NK-92 (cell line): Measurements from ENCODE around the gene TRIO.

ENCODE experiments used
- DNase-seq: peaks from one replicate; lab custom pipeline; 2025; ENCODE audit not compliant: unreplicated experiment; lab: John Stamatoyannopoulos, UW

The TRIO gene

DNA sequence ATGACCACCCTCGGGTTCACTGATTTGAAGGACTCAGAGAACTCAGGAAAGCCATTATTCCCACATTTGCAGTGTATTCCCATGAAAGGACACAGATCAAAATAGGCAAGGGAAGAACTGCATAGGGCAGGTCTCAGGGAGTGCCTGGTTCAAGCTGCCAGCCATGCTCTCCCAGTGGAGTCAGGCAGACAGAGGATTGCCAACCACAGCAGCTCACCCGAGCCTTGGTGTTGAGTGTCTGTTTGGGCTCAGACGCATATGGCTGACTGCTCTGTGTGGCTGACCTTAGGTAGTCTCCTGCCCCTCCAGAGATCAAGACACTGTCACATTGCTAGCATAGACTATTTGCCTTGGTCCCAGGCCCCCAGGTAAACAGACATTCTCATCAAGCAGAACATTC is 322.6 kb downstream of the TRIO start:
- DNase-seq: no peak

DNA sequence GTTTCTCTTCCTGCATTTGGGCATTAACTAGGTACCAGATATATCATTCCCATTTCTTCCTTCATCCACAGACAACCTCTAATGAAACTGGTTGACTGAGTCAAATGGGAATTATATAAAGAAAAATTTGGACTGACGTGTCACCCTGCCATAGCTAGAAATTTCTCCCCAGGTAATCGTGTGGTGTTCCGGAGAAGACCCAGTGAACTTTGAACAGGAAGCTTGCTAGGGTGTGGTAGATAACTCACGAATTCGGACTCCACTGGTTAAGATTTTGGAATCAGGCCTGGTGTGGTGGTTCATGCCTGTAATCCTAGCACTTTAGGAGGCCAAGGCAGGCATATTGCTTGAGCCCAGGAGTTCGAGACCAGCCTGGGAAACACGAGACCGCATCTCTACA is 324.1 kb downstream of the TRIO start:
- no peak for DNase-seq

DNA sequence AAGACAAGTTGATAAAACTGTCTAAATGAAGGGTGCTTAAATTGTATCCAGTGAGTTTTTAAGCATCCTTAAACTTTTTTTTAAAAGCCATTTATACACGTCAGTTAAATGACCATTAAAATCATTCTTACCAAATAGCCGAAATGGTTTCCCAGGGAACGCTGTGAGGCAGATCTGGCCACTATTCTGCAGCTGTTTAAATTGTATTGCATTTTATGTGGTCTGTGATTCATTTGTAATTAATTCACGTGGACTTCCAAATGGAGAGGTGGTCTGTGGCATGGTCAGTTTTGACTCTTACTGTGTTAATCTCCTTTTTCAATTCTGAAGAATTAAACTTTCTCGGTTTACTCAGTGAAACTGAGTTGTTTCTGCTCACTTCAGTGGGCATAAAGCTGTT is 324.7 kb downstream of the TRIO start:
- no peak for DNase-seq

DNA sequence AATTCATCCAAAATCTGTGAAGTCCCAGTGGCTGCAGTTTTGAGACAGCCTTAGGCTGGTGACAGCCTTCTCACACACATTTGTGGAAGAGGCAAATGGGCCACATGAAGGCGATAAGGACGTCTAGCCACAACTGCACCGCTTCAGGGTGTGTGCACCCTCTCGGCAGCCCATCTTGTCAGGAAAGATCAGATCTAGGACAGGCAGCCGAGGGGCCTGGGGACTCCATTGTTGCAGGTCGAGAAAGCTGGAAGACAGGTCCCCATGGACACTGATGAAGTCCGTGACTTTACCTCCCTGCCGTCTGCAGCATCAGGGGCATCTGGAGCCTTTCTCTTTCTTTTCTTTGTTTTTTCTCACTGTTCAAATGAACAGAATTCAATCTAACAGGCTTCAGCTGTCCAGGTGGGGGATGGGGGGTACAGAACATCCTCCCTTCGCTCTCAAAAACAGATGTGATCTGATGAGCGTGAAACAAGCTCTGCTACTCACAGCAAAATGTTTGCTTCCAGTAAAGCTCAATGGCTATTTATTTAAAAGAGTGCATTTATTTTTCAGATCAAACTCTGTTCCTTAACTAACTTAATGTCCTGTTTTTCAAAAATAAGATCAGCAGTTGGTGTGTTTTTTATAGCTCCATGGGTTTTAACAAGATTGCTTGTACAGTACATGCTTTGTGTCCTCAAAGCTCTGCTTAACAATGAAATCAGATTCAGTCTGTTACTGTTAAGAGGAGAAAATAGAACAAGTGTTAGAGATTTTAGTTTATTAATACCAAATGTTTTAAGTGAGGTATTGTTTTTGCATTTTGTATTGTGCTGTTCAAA is 326.6 kb downstream of the TRIO start:
- DNase-seq: no peak

DNA sequence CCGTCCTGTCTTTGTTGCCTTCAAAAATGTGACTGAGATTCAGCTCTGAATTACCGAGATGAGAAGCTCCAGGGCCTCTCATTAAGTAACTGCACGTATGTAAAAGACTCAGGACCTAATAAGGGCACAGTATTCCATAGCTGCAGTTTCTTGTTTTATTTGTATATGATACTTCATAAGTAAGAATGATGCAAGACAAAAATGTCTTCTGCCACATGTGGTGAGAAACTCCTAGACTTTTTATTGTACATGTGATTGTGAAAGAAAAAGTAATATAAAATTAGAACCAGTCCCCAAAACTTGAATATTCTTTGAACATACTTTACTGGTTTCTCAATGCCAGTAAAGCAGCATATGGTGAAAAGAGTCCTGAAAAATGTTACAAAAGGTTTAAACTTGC is 328.4 kb downstream of the TRIO start:
- DNase-seq: no peak

DNA sequence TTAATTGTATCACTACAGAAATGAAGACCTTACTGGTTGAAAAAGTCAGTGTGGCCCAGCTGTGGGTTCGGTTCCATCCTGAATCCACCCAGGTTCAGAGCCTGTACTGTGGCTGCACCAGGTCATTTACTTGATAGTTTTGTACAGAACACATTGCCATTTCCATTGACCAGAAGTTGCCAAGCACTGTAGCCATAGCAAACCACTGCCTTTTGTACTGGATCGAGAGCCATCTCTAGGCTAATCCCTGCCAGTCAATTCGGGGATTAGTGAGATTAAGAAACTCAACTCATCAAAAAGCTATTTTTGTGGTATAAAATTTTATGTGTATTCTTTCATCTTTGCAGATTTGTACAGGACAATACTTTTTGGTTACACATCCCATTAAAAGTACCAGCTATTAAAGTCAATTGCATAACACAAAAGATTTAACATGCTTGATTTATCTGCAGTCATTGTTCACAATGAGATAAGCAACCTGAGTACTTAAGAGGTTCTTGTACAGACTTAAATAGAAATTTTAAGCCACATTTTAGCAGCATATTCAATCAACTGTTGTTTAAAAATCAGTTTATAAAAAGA is 329.9 kb downstream of the TRIO start:
- no peak for DNase-seq

DNA sequence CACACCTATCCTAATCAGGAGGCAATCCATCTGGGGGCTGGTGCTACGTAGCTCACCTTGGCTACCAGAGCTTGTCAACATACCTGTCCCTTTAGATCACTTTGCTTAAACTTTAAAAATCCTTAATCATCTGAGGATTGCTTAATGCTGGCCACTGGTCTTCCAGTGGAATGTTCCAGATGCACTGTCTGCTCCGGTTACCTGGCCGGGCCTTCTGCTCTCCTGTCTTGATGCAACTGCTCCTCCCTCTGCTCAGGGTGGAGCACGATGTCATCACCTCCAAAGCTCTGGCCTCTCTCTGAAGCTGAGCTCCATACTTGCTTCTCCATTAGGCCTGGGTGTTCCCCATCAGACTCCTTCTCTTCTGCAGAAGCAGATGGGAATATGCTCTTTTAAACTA is 331.9 kb downstream of the TRIO start:
- no peak for DNase-seq

DNA sequence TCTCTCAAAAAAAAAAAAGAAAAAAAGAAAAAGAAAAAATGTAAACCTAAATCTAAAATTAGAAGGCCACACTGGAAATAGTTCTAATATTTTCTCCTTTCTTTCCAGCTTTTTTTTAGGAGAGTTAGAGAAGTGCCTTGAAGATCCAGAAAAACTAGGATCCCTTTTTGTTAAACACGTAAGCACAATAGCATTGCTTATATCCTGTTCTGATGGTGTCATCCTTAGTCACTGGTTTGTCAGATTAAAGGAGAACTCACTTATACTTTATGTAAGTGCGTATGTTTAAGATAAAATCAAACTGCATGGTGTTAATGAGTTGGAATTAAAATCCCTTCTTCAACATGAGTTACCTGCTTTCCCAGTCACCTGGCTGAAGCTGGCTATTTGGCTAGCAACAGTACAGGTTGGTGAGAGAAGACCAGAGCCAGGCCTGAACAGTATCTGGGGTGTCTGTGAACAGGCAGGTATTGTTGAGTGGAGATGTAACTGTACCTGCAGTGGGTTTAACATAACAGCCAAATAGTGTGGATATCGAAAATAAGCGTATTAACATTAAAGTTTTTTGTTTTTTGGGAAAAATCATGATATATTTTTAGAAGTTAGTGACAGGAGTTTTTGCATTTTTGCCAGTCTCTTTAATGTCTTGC is 333.8 kb downstream of the TRIO start:
- no peak for DNase-seq

DNA sequence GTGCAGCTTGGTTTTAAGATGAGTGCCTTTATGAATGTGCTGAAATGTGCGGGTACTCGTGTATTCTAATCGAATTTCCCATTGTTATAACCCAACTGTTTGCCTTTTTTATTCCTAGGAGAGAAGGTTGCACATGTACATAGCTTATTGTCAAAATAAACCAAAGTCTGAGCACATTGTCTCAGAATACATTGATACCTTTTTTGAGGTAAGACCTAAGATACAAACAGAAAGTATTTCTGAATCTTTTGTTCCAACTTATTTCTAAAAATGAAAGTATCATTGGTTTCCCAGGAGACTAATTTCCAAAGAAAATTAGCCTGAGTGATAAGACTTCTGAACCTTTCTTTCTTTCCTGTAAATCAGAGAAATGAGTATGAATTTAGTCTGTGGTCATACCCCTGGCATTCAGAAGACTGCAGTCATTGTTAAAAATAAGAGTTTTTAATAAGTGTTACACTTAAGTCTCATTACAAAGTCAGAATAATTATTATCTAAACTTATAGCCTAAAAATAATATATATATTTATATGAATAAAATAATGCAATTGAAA is 336.1 kb downstream of the TRIO start:
- DNase-seq: no peak

DNA sequence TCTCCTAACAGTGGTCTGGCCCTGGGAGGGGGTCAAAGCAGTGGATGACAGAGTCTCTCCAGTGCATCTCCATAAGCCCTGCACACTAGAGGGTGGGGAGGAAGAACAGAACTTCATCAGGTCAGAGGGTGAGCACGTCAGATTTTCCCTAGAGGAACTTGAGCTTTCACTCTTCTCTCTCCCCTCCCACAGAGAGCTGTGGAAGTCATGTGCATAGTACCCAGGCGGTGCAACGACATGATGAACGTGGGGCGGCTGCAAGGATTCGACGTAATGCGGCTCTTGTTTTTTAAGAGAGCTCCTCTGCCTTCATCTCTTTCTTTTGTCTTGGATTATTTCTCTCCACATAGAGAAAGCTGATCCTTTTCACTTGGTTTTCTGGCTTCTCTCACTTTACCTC is 338.2 kb downstream of the TRIO start:
- DNase-seq: no peak

DNA sequence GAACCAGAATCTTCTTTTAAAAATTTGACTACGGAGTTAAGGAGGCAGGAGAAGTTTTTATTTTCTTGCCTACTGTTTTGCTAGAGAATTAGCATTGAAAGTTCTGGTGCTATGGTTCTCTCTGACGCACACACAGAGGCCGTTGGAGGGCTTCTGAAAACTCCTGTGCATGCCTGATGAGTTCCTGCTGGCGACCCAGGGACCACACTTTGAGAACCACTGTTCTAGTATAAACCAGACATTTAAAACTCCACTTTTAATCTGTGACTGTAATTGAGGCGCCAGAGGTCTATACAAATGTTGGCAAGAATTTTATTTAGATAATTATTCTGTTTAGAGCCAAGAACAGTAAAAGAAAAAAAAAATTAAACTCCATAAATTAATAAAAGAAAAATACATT is 338.9 kb downstream of the TRIO start:
- DNase-seq: no peak

DNA sequence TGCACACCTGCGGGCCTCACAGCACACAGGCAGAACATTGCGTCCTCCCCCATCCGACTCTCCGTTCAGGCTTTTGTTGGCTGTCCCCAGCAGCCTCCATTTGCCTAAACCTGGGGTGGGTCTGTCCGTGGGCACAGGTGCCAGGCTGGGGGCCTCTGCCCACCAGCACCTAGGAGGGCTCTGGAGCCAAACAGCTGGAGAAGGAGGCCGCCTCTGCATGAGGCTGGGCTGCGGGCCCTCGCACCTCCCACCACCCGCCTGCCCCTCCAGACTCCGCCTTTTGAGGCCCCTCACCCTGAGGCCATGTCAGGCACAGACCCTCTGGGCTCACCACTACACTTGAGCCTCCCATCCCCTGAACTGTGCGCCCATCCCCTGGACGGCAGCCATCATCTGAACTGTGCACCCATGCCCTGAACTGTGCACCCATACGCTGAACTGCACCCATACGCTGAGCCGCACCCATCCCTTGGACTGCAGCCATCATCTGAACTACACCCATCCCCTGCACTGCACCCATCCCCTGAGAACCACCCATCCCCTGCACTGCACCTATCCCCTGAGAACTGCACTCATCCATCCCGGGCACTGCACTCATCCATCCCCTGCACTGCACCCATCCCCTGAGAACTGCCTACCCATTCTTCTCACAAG is 340.5 kb downstream of the TRIO start:
- no peak for DNase-seq

DNA sequence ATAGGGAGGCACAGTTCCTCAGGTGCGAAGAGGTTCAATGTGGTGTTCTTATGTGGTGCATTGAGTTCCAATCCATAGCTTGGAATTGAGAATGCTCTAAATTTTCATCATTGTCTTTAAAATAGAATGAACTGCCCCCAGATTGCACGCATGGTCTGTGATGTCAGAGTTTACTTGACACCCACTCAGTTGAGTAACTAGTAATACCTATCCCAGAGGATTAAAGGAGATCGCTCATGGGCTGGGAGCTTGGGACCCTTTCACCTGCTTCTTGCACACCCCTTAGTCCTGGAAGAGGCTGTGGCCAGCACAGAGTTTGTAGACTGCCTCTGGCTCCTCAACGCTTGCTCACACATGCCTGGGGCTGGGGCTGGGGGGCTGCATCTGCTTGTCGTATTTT is 343.3 kb downstream of the TRIO start:
- DNase-seq: no peak

DNA sequence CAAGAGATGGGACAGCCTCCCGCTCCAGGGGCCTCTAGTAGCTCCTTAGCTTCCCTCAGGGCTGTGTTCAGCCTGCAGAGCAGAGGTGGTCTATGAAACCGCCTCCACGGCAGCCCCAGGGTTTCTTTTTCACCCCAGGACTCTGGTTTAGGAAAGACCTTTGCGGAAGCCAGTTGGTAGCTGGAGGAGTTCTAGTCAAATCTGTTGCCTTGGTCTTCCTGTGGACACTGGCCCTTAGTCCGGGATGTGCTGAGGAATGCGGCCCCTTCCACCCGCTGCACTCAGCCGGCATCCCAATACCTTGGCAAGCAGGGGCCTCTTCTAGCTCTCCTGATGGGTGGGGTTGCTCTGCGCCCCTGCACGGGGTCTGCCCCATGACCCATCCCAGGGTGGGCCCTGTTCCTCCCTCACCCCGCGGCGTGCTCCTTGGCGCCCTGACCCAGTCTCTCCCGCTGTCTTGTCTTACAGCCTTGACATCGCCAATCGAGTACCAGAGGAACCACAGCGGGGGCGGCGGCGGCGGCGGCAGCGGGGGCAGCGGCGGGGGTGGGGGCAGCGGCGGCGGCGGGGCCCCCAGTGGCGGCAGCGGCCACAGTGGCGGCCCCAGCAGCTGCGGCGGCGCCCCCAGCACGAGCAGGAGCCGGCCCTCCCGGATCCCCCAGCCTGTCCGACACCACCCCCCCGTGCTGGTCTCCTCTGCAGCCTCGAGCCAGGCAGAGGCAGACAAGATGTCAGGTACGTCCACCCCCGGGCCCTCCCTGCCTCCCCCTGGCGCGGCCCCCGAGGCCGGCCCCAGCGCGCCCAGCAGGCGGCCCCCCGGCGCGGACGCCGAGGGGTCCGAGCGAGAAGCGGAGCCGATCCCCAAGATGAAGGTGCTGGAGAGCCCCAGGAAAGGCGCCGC is 344.1 kb downstream of the TRIO start:
- no peak for DNase-seq

DNA sequence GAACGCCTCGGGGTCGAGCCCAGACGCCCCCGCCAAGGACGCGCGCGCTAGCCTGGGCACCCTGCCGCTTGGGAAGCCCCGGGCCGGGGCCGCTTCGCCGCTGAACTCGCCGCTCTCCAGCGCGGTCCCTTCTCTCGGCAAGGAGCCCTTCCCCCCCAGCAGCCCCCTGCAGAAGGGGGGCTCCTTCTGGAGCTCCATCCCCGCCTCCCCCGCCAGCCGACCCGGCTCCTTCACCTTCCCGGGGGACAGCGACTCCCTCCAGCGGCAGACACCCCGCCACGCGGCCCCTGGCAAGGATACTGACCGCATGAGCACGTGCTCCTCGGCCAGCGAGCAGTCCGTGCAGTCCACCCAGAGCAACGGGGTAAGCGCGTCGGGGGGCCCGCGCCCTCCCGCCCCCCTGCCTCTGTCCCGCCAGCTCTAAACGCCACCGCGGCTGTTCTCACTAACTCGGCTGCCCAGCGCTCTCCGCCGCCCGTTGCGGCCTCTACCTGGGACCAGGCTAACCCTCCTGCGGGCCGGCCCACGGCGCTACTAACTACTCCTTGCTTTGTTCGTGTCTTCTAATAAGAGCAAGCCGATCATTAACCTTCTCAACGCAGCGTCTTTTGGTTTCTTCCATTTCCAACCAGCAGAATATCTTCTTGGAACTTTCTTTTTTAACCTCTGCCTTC is 344.9 kb downstream of the TRIO start:
- DNase-seq: no peak

DNA sequence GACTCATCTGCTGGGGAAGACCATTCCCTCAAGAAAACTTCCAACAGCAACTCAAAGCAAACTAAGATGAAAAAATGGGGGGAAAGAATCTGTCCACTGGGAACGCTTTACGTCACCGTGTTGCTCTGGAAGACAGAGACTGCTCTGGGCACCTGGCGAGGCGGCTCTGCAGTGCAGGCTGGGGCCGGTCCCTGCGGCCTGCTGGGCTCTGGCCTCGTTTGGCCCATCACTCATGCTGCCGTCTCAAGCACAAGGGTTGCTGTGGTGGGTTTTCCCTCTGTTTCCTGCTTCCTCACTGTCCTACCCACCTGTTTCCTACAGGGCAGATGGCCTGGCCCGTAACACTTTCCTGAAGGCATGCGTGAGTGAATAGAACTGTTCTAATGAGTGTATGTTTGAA is 345.6 kb downstream of the TRIO start:
- no peak for DNase-seq

DNA sequence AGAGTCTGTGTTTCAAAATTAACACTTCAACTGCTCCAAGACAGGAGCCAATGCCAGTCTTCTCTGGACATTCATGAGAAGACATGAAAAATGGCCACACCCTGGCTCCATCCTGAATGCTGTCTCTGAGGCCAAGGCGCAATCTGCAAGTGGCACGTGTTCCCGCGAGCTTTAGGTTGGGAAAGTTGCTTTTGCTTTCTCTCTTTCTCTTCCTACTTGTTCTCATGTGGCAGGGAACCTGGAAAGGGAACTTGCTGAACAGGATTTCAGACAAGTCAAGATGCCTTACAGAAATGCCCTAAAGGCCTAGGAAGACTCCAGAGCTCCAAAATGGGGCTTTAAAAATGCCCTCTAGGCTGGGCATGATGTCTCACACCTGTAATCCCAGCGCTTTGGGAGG is 346.5 kb downstream of the TRIO start:
- DNase-seq: no peak

DNA sequence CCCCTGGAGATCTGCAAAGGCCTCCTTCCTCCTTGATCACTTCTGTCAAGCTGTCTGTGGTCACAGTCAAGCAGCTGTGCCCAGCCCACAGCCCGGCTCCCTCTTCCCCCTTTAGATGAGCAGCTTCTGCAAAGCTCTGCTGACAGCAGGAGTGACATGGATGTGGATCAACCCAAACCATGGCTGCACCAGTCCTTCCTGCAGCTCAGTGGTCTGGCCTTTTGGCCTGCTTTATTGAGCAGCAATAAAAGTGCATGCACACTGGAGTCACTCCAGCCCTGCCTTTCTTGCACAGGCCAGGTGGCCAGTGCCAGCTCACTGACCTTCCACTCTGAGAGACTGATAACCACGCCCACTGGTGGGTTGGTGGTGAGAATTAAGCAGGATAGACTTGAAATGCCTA is 347.2 kb downstream of the TRIO start:
- no peak for DNase-seq

DNA sequence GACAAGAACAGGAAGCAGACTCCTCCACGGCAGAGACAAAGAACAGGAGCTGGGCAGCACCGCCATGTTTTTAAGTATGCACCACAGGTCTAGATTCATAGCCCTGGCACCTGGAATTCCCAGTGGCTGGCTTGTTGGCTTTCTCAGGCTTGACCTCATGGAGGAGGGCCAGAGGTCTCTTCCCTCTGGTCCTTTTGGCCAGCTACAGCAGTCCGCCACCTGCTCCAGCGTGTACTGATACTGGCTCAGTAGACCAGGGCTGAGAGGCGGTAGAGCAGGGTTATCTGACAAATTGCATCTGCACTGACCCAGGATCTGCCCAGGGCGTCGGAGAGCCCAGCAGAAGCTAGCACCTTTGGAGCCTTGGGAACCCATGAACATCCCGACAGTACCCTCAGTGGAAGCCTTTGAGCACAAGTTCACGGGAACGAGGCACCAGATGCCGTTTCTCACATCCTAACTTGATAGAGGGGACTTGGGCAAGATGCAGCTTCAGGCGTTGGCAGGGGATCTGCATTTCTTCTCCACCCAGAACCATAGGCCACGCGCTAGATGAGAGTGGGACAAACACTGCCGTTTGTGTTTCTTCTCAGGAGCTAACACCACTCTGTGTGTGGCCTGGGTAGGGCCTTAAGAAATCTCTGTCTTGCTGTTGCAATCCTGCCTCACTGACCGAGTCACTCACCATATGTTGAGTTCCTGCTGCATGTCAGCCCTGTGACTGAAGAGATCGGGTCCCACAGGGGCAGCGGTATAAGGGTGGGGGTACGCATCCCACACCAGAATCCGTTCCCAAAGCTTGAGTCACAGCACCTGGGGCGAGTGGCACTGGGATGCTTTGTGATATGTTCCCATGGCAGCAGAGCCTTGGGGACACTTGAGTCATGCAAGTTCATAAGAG is 348.1 kb downstream of the TRIO start:
- DNase-seq: no peak
